ENCODE results near the gene SHISA2.
"Not testable (repeated sequence)": the region's sequence is repeated elsewhere in the genome, so short reads cannot be mapped to it uniquely, and the experiment has no call there.

SHISA2 gene

DNA sequence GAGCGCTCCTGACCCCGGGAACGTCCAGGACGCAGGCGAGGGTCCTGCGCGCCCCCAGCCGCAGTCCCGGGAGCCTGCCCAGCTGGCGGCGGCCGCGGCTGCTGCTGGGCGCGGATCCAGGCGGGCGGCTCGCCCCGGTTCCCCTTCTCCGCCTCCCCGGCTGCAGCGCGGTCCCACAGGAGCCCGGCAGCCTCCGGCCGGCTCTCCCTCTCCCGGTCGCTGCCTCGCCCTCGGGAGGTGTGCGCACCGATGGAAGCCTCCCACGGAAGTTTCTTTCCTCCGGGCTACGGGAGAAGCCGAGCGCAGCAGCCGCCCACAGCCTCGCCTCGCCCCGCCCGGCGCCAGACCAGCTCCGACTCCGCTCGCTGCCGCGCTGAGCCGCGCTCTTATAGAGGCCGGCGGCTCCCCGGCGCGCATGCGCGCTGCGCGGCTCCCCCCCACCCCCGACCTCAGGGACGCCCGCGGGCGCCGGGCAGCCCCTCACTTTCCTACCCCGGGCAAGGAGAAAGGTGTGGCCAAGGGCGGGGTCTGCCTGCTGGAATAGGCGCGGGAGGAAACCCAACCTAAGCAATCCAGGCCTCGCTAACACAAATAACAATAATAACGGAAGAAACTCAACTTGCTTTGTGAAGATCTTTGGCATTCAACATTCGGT, at the start of gene SHISA2:
TSS of gene SHISA2 (minus strand) at position 360 of the 655 bp plus-strand sequence. CDS start 1,041 bp downstream, outside the sequence.
- DNase-seq = no peak

DNA sequence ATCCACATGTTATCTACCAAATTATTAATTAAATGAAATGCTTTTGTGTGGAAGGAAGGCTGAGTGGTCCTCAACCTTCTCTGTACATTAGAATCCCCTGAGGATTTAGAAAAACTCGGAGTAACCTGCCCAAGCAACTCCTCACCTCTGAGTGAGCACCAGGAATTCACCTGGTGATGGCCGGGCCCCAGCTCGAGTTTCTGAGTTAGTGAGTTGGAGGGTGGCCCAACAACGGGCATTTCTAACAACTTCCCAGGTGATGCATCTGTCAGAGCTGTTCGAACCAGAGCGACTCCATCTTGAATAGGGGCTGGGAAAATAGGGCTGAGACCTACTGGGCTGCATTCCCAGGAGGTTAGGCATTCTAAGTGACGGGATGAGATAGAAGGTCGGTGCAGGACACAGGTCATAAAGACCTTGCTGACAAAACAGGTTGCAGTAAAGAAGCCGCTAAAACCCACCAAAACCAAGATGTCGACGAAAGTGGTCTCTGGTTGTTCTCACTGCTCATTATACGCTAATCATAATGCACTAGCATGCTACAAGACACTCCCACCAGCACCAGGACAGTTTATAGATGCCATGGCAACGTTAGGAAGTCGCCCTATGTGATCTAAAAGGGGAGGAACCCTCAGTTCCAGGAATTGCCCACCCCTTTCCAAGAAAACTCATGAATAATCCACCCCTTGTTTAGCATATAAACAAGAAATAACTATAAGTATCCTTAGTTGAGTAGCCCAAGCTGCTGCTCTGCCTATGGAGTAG, 44.2 kb upstream of the SHISA2 start:
- DNase-seq = no peak

DNA sequence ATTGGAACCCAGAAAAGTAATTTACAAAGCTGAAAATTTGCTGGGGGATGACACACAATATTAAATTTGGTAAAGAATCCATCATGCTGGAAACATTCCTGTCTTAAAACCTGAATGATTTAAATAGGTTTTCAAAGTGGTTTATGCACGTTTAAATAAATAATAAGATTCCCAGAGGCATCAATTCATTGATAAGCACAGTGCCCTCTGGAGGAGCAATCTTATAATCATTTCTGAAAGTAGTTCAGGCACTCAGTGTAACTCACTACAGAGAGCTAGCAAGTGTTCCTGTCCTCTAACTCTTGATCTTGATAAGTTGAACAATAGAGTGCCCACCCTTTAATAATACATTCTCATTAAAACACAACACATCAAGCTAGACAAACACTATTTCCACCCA, 43.5 kb upstream of the SHISA2 start:
- DNase-seq = no peak

DNA sequence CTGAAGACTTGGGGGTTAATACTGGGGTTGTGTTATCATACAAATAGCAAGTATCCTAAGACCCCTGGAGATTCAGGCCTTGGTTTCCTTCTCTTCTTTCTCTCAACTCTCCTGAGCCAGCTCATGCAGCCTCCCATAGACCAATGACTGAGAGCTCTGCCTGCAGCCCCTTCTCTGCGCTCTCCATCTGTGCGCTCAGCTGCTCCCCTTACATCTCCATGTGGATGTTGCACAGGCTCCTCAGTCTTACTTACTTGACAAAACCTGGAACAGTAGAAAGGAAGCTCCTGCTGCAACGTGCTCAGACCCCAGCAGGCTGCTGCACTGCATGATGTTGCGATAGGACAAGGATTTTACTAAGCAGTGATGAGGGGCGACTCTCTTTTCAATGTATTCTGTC, 25.0 kb upstream of the SHISA2 start:
- not testable (repeated sequence) for DNase-seq

DNA sequence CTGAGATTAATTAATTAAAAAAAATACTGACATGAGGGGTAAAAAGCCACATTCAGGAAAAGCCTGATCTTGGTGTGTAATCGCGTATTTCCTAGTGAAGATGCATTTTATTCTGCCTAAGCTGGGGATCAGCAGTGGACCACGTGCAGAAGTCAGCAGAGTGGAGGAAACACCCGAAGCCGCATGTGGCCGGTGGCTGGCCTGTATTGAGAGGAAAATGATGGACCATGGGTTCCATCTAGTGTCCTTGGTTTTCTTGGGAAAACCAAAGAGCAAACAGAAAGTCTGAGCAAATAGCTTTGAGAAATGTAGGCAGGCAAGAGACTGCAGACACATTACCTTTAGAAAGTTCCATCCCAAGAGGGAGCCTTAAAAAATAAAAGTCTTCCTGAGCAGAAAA, 23.7 kb upstream of the SHISA2 start:
- no peak for DNase-seq

DNA sequence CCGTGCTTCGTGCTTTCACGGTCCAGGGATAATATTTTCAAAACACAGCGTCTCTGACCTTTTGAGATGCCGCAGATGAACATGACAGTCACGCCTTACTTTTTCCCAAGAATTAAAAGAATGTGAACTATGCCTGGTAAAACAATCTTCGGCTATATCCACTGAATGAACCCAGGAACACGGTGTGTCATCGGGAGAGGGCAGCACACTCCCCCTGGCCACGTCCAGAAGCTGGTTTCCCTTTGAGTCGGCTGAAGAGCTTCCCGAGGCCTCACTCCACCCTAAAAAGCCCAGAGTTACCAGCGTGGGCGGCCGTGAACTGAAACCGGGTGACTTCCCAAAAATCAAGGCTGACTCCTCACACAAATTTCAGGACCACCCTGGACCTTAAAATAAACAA, 22.9 kb upstream of the SHISA2 start:
- no peak for DNase-seq

DNA sequence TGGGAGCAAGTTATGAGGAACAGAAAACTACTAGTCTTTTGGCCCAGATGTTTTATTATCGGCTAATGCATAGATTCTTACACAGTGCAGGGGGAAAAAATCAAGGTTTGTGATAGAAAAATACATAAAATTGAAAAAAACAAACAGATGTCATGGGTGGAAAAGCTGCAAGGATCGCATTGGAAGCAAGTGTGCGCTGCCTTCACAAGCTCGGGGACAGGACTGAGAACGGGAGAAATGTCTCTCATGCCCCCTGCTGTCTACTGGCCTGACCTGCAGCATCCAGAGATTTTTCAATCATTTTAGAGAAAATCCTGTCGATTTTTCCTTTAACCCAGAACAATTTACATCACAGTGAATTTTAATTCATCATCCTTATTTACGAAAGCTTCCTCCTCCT, 20.5 kb upstream of the SHISA2 start:
- not testable (repeated sequence) for DNase-seq

DNA sequence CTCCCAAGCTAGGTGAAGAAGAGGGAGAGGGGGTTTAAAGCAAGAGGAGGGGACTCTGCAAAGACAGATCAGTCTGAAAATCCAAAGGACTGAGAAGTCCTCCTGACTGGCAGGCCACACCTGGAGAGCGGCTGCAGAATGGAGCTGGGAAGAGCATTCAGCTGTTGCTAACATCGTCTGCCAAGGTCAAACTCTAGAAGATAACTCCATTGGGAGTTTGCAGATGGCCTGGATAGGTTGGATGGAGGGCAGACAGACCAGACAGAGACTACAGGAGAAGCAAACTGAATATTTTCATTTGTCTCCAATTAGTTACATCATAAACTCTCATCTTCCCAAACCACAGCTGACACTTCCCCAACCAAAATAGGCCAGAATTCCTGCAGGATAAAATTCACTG, 19.9 kb upstream of the SHISA2 start:
- no peak for DNase-seq

DNA sequence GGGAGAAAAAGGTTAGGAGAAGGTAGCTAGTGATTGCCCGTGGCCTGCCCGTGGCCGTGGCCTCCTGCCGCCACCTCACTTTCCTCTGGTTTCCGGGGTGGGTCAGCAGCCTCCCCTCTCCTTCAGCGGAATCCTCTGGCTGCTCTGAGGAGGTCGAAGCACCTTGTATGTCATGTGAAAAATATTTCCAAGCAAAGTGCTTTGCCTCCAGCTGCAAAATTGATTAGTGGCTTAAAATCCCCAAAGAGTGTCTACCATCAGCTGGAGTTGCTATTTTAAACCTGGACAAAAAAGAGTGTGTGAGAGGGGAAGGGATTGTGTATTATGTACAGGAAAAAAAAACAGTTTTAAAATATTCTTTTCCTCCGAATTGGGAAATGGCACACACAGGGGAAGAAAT, 17.8 kb upstream of the SHISA2 start:
- not testable (repeated sequence) for DNase-seq

DNA sequence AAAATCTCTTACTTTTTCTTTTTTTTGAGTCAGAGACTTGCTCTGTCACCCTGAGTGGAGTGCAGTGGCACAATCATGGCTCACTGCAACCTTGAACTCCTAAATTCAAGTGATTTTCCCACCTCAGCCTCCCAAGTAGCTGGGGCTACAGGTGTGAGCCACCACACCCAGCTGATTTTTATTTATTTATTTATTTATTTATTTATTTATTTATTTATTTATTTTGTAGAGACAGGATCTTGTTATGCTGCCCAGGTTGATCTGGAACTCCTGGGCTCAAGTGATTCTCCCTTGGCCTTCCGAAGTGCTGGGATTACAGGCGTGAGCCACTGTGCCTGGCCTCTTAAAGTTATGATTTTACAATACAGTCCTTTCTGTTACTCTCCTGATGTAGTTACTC, 16.6 kb upstream of the SHISA2 start:
- DNase-seq = not testable (repeated sequence)

DNA sequence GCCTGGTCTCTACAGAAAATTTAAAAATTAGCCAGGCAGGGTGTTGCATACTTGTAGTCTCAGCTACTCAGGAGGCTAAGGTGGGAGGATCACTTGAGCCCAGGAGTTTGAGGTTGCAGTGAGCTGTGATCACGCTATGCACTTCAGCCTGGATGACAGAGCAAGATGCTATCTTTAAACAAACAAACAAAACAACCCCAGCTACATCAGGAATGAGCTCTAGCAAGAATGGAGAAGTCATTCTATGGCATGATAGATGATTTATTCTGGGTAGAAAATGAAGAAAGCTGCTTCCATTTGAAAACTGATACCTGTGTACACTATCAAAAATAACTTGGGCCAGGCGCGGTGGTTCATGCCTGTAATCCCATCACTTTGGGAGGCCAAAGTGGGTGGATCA, 15.8 kb upstream of the SHISA2 start:
- DNase-seq = no peak

DNA sequence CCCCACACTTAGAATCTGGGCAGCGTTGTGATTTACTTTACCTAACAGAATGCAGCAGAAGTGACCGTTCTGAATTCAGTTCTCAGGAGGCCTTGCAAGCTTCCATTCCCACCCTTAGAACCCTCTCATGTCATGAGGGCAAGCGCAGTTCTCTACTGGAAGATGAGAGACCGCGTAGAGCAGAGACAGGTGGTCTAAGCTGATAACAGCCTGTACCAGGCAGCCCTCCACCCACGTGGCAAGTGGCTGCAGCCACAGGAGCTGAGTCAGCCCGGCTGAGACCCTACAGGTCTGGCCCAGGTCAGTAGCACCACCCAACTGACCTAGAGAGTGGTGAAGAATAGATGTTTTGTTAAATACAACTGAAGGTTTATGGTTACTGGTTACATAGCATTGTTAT, 14.7 kb upstream of the SHISA2 start:
- not testable (repeated sequence) for DNase-seq

DNA sequence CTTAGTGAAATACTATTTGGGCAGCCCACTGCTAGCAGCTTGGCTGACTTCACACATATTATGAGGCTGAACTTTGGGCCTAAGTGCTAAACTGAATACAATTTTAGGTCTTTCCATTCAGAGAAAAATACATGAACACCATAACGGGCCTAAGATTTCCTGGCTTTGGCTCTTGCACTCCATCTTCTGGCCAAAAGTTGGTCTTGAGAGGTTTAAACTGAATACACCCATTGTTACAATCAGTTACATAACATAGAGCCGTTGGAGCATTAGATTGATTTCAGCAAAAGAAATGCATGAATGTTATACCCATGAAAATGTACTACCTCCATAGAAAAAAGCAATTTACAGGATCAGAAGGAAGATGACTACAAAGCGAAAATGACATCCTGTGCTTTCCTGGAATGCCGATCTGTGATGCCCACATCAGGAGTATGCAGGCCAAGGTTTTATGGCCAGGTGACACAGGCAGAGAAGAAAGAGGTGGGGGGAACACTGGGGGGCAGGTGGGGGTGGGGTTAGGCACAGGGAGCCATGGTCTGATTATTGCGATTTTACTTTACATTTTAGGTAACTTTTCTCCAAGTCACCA, 11.1 kb upstream of the SHISA2 start:
- peak; percentile 38 for DNase-seq

DNA sequence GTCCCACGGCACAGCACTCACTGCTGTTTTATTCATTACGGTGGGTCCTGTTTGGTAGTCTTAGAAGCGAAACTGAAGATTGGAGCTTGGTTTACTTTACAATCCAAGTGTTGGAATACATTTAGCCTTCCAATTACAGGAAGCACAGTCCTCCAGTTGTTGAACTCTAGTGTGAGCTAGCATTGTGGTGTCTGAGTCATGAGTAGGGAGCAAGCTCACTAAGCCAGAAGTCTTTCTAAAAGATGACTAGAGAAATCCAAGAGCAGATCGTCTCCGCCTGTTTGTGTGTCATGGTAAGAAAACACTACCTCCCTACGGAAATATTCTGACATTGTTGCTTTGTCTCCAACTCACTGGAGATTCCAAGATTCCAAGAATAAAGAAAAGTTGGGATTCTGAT, 10.1 kb upstream of the SHISA2 start:
- no peak for DNase-seq

DNA sequence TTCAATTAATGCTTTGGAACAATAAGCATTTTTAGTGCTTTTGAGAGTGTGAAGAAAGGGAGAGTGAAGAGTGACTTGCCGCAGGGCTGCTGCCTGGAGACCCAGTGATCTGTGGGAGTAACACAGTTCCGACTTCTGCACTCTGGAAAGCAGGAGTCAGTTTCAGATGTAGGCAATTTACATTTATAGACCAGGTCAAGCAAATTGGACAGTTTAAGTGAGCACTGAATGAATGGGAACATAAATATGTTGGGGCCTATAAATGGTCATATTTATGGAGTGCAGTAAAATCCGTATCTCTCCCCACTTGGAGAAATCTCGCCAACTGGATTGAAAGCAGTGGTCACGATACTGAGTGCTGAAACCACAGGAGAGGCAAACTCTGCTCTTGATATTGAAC, 9.4 kb upstream of the SHISA2 start:
- no peak for DNase-seq

DNA sequence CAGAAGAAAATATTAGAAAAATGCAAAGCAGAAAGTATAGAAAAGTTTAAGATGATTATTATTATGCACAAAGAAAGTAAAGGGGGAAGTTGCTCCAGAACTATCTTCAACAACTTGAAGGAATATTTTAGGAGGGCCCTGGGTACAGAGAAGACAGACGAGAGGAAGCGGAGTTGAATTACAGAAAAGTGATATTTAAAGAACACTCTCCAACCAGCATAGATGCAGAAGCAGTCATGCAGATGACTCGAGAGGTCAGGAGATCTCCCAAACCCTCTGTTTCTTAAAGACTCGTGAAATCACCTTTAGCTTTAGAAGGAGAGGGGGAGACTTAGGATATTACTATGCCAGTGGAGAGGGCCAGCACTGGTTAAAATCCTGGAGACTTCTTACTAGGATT, 8.5 kb upstream of the SHISA2 start:
- no peak for DNase-seq

DNA sequence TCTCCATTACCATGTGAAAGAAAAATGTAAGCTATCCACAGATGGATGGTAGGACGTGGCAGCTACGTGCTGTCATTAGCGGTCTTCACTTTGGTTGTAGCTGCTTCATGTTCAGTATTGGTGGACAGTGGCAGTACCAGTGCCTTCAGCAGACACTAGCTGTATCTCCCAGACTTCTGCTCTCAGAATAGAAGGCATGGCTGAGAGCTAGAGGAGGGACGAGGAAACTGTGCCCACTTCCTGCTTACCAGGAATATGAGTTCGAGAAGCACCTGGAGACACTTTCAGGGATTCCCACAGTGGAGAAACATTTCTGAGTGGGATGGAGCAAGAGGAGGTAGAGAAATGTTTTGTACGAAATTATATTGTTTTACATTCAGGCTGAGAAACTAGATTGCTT, 6.9 kb upstream of the SHISA2 start:
- DNase-seq = no peak

DNA sequence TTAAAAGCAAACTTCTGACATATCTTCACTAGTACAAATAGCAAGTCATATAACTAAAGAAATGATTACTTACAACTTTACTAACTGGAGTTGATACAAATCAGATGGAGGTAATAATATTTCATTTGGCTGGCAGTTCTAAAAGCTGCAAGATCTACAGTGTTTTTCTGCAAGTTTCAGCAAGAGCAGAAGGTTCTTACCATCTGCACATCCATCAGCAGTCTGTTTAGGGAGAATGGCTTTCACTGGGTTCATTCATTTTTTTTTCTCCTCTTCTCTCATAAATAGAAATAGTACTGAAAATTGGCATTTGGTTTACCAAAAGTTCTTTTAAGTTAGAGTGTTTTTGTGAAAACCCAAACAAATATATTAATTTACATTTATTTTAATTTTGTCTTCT, 3.1 kb upstream of the SHISA2 start:
- no peak for DNase-seq

DNA sequence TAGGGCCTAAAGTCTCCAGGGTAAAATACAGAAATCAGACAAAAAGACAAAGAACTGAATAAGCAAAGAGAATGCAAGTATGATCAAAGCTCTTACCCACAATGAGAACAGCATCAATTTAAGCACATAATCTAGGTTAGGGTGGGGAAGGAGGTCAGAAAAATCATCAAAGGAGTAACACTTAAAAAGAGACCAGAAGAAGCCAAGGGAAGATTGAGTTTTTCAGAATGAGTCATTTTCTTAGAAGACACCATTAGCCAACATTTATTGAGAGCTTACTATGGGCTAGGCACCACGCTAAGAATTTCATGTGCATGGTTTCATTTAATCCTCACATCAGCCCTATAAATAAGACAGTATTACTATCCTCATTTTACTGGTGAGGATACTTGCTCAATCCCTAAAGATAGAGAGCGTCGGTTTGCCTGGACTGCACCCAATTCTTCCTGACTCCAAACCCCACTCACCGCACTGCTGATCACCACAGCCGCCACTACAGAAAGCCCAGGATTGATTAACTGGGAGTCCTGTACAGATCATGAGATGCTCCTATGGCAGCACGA, 1.7 kb upstream of the SHISA2 start:
- no peak for DNase-seq

DNA sequence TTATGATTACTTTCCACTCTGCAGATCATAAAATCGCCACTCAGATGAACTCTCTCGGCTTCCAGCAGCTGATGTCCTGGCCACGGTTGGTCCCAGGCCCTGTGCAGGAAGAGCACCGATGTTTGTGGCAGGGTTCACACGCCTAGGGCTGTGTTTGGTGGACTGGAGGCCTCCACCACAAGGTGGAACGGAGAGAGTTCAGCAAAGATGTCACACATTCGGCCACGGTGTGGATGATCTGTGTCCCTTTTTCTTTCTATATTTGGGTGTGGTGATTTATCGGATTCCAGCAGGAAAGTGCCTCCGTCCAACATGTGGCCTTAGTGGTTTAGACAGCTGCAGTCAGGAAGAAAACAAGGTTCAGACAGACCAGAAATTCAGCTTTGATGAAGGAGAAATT, 521 bp upstream of the SHISA2 start:
- no peak for DNase-seq

DNA sequence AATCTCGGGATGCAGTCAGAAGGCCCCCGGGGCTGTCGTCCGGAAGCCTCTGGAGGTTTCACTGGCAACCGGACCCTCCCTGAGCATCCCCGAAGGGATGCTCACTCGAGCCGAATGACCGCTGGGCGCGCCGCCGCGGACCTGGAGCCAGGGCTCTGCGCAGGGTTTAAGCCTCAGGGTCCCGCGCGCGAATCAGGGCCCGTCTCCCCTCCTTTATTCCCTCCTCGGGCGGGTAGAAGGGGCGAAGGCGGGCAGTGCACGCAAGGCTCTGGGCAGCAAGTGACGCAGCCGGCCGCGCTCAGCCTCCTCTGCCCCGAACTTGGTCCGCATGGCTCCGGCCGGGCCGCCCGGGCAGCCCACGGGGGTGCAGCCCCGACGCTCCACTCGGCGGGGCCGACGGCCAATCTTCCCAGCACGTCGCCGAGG, 572 bp downstream of the SHISA2 start:
- no peak for DNase-seq

DNA sequence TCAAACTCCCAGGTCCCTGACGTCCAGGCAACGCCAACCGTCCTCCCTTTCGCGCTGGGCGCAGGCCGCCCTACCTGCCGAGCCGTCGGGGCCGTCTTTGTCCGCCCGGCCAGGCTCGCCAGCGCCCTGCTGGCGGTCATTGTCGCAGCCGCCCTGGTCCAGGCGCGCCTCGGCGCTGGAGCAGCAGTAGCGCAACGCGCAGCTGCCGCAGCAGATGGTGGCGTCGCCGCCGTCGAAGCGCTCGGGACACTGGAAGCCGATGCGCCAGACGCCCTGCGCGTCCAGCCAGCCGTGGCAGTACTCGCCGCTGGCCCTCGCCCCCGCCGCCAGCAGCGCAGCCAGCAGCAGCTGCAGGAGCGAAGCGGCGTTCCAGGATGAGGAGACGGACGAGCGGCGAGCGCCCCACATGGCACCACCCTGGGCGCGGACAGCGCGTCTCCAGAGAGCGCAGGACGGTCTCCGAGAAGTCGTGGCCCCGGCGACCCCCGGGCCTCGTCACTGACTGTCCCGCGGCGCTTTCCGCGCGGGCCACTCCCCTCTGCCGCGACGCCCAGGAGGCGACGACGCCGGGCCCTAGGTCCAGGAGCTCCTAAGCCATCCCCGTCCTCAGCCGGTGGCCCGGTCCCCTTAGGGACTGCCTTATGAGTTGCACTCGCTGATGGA, 1.1 kb downstream of the SHISA2 start:
- DNase-seq = no peak

DNA sequence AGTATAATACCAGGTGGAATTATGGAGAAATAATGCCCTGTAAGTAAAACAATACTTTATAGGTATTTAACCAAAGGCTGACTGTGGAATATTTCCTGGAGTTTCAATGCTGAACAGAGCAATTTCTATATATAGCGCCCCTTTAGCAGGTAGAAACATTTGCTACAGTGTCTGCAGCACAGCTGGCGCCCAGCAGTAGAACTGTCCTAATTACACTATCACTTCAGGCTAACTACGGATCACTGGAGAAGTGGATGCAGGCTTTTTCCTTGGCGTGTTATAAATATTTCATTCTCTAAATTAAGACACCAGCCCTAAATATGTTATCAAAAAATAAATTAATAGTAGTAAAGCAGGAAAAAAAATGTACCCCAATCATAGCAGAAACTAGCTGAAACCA, 3.1 kb downstream of the SHISA2 start:
- DNase-seq = no peak

Measured in activated T-cell treated with anti-CD3 and anti-CD28 coated beads for 4 hours (primary cell).